Measurements from ENCODE around the gene MAGOH.

GRCh38 chr1:53281133-53281532 is 42.8 kb upstream of the MAGOH start:
- TF ChIP-seq GATAD2A (CRISPR knock-in tag; IDR thresholded peaks at IDR 0.05) (no peak), POLR2A (IDR thresholded peaks at IDR 0.05; ENCODE audit: insufficient read depth in 1 of 2, low read depth in 2 of 2, low read length in 2 of 2) (no peak), ZBTB44 (CRISPR knock-in tag; IDR thresholded peaks at IDR 0.05) (no peak), ELF4 (CRISPR knock-in tag; IDR thresholded peaks at IDR 0.05; ENCODE audit: borderline replicate concordance) (no peak), EZH2 (conservative IDR thresholded peaks at IDR 0.05; ENCODE audit: low read depth, low read length) (no peak), ZSCAN29 (CRISPR knock-in tag; conservative IDR thresholded peaks at IDR 0.05) (no peak), MEIS1 (CRISPR knock-in tag; IDR thresholded peaks at IDR 0.05; ENCODE audit: borderline replicate concordance) (no peak), IKZF4 (CRISPR knock-in tag; IDR thresholded peaks at IDR 0.05; ENCODE audit: borderline replicate concordance, low read depth, not compliant biosample characterization) (no peak), SRSF1 (optimal IDR thresholded peaks at IDR 0.05; ENCODE audit: low read depth, low read length) (no peak), ZMAT5 (CRISPR knock-in tag; IDR thresholded peaks at IDR 0.05; ENCODE audit: borderline replicate concordance, low read depth) (no peak), FOXJ3 (CRISPR knock-in tag; IDR thresholded peaks at IDR 0.05; ENCODE audit: borderline replicate concordance) (no peak), NFRKB (IDR thresholded peaks at IDR 0.05) (no peak)
- TF ChIP-seq, protein P1, sequence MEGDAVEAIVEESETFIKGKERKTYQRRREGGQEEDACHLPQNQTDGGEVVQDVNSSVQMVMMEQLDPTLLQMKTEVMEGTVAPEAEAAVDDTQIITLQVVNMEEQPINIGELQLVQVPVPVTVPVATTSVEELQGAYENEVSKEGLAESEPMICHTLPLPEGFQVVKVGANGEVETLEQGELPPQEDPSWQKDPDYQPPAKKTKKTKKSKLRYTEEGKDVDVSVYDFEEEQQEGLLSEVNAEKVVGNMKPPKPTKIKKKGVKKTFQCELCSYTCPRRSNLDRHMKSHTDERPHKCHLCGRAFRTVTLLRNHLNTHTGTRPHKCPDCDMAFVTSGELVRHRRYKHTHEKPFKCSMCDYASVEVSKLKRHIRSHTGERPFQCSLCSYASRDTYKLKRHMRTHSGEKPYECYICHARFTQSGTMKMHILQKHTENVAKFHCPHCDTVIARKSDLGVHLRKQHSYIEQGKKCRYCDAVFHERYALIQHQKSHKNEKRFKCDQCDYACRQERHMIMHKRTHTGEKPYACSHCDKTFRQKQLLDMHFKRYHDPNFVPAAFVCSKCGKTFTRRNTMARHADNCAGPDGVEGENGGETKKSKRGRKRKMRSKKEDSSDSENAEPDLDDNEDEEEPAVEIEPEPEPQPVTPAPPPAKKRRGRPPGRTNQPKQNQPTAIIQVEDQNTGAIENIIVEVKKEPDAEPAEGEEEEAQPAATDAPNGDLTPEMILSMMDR (CRISPR knock-in tag; IDR thresholded peaks at IDR 0.05) = no peak

Data from HepG2 (cell line).